ENCODE data around the gene PLCB1. TPM values are rescaled to one million over a fixed set of nuclear protein-coding genes. Genes with fewer than 3 reads are reported as not detected.

PLCB1 gene
- total and polyA plus RNA-seq, 7 experiments from 2014 or later = 0.56 to 17.6 (median 2.3) TPM

DNA sequence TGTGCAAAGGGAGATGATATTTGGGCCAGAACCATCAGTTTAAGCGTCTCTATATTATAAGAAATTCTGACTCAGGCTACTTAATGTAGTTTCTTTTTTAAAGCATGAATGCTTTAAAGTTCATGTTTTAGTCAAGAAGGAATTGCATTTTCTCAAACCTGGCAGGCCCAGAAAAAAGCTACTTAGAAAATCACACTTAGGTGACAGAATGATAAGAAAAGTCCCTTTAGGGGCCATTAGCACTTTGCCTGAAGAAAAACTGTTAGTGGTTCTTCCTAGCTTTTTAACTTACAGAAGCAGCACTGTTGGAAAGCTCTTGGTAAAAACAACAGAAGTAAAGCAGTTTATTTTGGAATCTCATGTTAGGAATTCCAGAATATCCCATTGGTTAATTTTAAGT is 387.8 kb downstream of the PLCB1 start:
- peaks cover 0 to 1% (median 0%) of the 10 kb centered on the region in 7 donors for H3K4me1 Mint-ChIP-seq
- ChIA-PET POLR2A (no interaction called here), CTCF (no interaction called here)
- H3K36me3 ChIP-seq (ENCODE audit: control insufficient read depth in 2 of 3, insufficient read depth in 3 of 3, low read length in 3 of 3) = no peaks in the 10 kb centered on the region
- H3K4me3 ChIP-seq (ENCODE audit: low read length) = no peak overlapping the region
- intact Hi-C loops (cut with micrococcal nuclease) = no loop called here
- DNase-seq (no peak), ATAC-seq (no peak)
- no peak overlapping the region for H3K27ac Mint-ChIP-seq
- no peak overlapping the region for H3K4me3 Mint-ChIP-seq
- no peaks in the 10 kb centered on the region for H3K36me3 Mint-ChIP-seq
- H3K27ac ChIP-seq (ENCODE audit: low read depth, low read length) = no peak overlapping the region
- H3K27me3 ChIP-seq (ENCODE audit: control insufficient read depth in 2 of 2, insufficient read depth in 2 of 2, low read length in 2 of 2) = no peaks in the 10 kb centered on the region
- H3K9me3 ChIP-seq (ENCODE audit: control insufficient read depth in 2 of 3, low read length in 3 of 3) = no peaks in the 10 kb centered on the region
- H3K27me3 Mint-ChIP-seq = peaks cover 0 to 4% (median 0%) of the 10 kb centered on the region in 5 donors
- H3K9me3 Mint-ChIP-seq = peaks cover 0 to 6% (median 0%) of the 10 kb centered on the region in 11 donors
- H3K4me1 ChIP-seq (ENCODE audit: control insufficient read depth in 2 of 2, insufficient read depth in 2 of 2, low read length in 2 of 2) = no peaks in the 10 kb centered on the region

- CTCF ChIA-PET = no interaction called here
- no peak overlapping the region for H3K27ac Mint-ChIP-seq
Observed at GRCh38 chr20:8522168-8522567, 390.1 kb downstream of the PLCB1 start.

GRCh38 chr20:8523684-8524083 is 391.6 kb downstream of the PLCB1 start:
- Histone ChIP-seq H3K27ac (ENCODE audit: low read depth, low read length) (no peak overlapping the region), H3K36me3 (ENCODE audit: control insufficient read depth in 2 of 3, insufficient read depth in 3 of 3, low read length in 3 of 3) (no peaks in the 10 kb centered on the region), H3K9me3 (ENCODE audit: control insufficient read depth in 2 of 3, low read length in 3 of 3) (no peaks in the 10 kb centered on the region), H3K4me1 (ENCODE audit: control insufficient read depth in 2 of 2, insufficient read depth in 2 of 2, low read length in 2 of 2) (no peaks in the 10 kb centered on the region), H3K4me3 (ENCODE audit: low read length) (no peak overlapping the region), H3K27me3 (ENCODE audit: control insufficient read depth in 2 of 2, insufficient read depth in 2 of 2, low read length in 2 of 2) (no peaks in the 10 kb centered on the region)
- no peaks in the 10 kb centered on the region for H3K36me3 Mint-ChIP-seq
- intact Hi-C loops (cut with micrococcal nuclease) = no loop called here
- ChIA-PET CTCF (no interaction called here), POLR2A (no interaction called here)
- no peaks in the 10 kb centered on the region for H3K4me1 Mint-ChIP-seq
- ATAC-seq (no peak), DNase-seq (no peak)
- H3K9me3 Mint-ChIP-seq = no peaks in the 10 kb centered on the region
- H3K27me3 Mint-ChIP-seq = no peaks in the 10 kb centered on the region
- no peak overlapping the region for H3K4me3 Mint-ChIP-seq
- no peak overlapping the region for H3K27ac Mint-ChIP-seq

More at GRCh38 chr20:8522168-8522567, 390.1 kb downstream of the PLCB1 start:
- DNase-seq (no peak), ATAC-seq (no peak)
- H3K4me3 Mint-ChIP-seq = no peak overlapping the region
- Histone ChIP-seq H3K27ac (ENCODE audit: low read depth, low read length) (no peak overlapping the region), H3K36me3 (ENCODE audit: control insufficient read depth in 2 of 3, insufficient read depth in 3 of 3, low read length in 3 of 3) (no peaks in the 10 kb centered on the region), H3K4me1 (ENCODE audit: control insufficient read depth in 2 of 2, insufficient read depth in 2 of 2, low read length in 2 of 2) (no peaks in the 10 kb centered on the region), H3K4me3 (ENCODE audit: low read length) (no peak overlapping the region), H3K27me3 (ENCODE audit: control insufficient read depth in 2 of 2, insufficient read depth in 2 of 2, low read length in 2 of 2) (no peaks in the 10 kb centered on the region), H3K9me3 (ENCODE audit: control insufficient read depth in 2 of 3, low read length in 3 of 3) (no peaks in the 10 kb centered on the region)
- POLR2A ChIA-PET = no interaction called here
- H3K4me1 Mint-ChIP-seq = no peaks in the 10 kb centered on the region
- H3K9me3 Mint-ChIP-seq = no peaks in the 10 kb centered on the region
- no peaks in the 10 kb centered on the region for H3K36me3 Mint-ChIP-seq
- intact Hi-C loops (cut with micrococcal nuclease) = no loop called here
- peaks cover 0 to under 1% (median 0%) of the 10 kb centered on the region in 5 donors for H3K27me3 Mint-ChIP-seq

DNA sequence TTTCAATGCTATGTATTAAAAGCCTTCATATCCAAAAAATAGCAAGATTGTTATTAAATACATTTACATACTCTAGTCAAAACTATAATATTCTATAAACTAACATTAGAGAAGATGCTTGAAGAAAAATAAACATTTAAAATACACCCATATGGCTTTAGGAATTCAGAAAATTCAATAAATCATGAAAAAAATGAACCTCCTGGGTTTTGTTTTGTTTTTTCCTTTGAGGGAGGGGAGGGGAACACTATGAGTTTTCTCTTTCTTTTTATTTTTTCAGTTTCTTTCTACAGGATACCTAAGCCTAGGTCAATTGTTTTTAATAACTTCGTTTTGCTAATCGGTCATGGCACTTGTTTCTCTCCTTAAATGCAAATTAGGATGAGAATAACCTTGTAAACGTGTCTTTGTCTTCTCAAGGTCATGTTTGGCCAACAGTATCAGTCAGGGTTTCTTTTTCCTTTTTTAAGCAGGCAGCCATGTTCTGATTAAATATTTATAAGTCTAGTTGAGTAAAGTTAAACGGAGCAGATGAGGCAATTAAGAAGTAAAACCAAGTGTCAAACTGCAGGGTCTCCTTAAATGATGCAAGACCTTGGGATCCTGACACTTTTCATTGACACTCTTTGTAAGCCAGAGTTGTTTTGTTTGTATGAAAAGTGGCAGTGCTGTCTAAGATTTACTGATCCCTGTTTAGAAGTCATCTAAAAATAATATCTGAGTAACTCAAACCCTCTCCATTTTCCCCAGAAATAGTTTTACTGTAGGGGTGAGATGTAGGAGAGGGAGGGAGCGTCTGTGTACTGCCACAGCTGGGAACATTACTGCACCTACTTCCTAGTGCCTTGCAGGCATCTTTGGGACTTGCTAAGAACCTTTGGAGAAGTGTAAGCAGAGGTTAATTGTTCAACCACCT is 392.3 kb downstream of the PLCB1 start:
- H3K27ac Mint-ChIP-seq = no peak overlapping the region
- H3K4me3 ChIP-seq (ENCODE audit: low read length) = no peak overlapping the region
- H3K27ac ChIP-seq (ENCODE audit: low read depth, low read length) = no peak overlapping the region
- H3K36me3 ChIP-seq (ENCODE audit: control insufficient read depth in 2 of 3, insufficient read depth in 3 of 3, low read length in 3 of 3) = no peaks in the 10 kb centered on the region
- DNase-seq (no peak), ATAC-seq (no peak)
- no peaks in the 10 kb centered on the region for H3K36me3 Mint-ChIP-seq
- intact Hi-C loops (cut with micrococcal nuclease) = no loop called here
- no peaks in the 10 kb centered on the region for H3K27me3 Mint-ChIP-seq
- no peaks in the 10 kb centered on the region for H3K9me3 ChIP-seq (ENCODE audit: control insufficient read depth in 2 of 3, low read length in 3 of 3)
- H3K27me3 ChIP-seq (ENCODE audit: control insufficient read depth in 2 of 2, insufficient read depth in 2 of 2, low read length in 2 of 2) = no peaks in the 10 kb centered on the region
- no peaks in the 10 kb centered on the region for H3K9me3 Mint-ChIP-seq
- CTCF ChIA-PET = no interaction called here
- H3K4me3 Mint-ChIP-seq = no peak overlapping the region
- no peaks in the 10 kb centered on the region for H3K4me1 ChIP-seq (ENCODE audit: control insufficient read depth in 2 of 2, insufficient read depth in 2 of 2, low read length in 2 of 2)
- POLR2A ChIA-PET = no interaction called here
- H3K4me1 Mint-ChIP-seq = no peaks in the 10 kb centered on the region

- ChIA-PET CTCF (no interaction called here), POLR2A (no interaction called here)
- ATAC-seq (no peak), DNase-seq (no peak)
- no peak overlapping the region for H3K4me3 Mint-ChIP-seq
- no peaks in the 10 kb centered on the region for H3K36me3 Mint-ChIP-seq
- no peaks in the 10 kb centered on the region for H3K9me3 Mint-ChIP-seq
- H3K9me3 ChIP-seq (ENCODE audit: control insufficient read depth in 2 of 3, low read length in 3 of 3) = no peaks in the 10 kb centered on the region
- no peak overlapping the region for H3K27ac ChIP-seq (ENCODE audit: low read depth, low read length)
- H3K4me1 Mint-ChIP-seq = no peaks in the 10 kb centered on the region
- H3K4me3 ChIP-seq (ENCODE audit: low read length) = no peak overlapping the region
- no peak overlapping the region for H3K27ac Mint-ChIP-seq
- no peaks in the 10 kb centered on the region for H3K36me3 ChIP-seq (ENCODE audit: control insufficient read depth in 2 of 3, insufficient read depth in 3 of 3, low read length in 3 of 3)
- intact Hi-C loops (cut with micrococcal nuclease) = no loop called here
- H3K4me1 ChIP-seq (ENCODE audit: control insufficient read depth in 2 of 2, insufficient read depth in 2 of 2, low read length in 2 of 2) = no peaks in the 10 kb centered on the region
- H3K27me3 ChIP-seq (ENCODE audit: control insufficient read depth in 2 of 2, insufficient read depth in 2 of 2, low read length in 2 of 2) = no peaks in the 10 kb centered on the region
- H3K27me3 Mint-ChIP-seq = no peaks in the 10 kb centered on the region
Observed at GRCh38 chr20:8525017-8525343, 392.9 kb downstream of the PLCB1 start.

- Histone ChIP-seq H3K36me3 (ENCODE audit: control insufficient read depth in 2 of 3, insufficient read depth in 3 of 3, low read length in 3 of 3) (no peaks in the 10 kb centered on the region), H3K27me3 (ENCODE audit: control insufficient read depth in 2 of 2, insufficient read depth in 2 of 2, low read length in 2 of 2) (no peaks in the 10 kb centered on the region), H3K27ac (ENCODE audit: low read depth, low read length) (no peak overlapping the region), H3K4me1 (ENCODE audit: control insufficient read depth in 2 of 2, insufficient read depth in 2 of 2, low read length in 2 of 2) (no peaks in the 10 kb centered on the region), H3K9me3 (ENCODE audit: control insufficient read depth in 2 of 3, low read length in 3 of 3) (no peaks in the 10 kb centered on the region), H3K4me3 (ENCODE audit: low read length) (no peak overlapping the region)
- no peak overlapping the region for H3K27ac Mint-ChIP-seq
- ATAC-seq (no peak), DNase-seq (no peak)
- no peaks in the 10 kb centered on the region for H3K4me1 Mint-ChIP-seq
- intact Hi-C loops (cut with micrococcal nuclease) = no loop called here
- ChIA-PET CTCF (no interaction called here), POLR2A (no interaction called here)
- no peaks in the 10 kb centered on the region for H3K27me3 Mint-ChIP-seq
- H3K4me3 Mint-ChIP-seq = no peak overlapping the region
- no peaks in the 10 kb centered on the region for H3K36me3 Mint-ChIP-seq
- no peaks in the 10 kb centered on the region for H3K9me3 Mint-ChIP-seq
Observed at GRCh38 chr20:8526610-8527009, 394.5 kb downstream of the PLCB1 start.

- intact Hi-C loops (cut with micrococcal nuclease) = no loop called here
- no peaks in the 10 kb centered on the region for H3K27me3 ChIP-seq (ENCODE audit: control insufficient read depth in 2 of 2, insufficient read depth in 2 of 2, low read length in 2 of 2)
- ChIA-PET CTCF (no interaction called here), POLR2A (no interaction called here)
- ATAC-seq (peak; percentile 60), DNase-seq (no peak)
- no peak overlapping the region for H3K4me3 Mint-ChIP-seq
- H3K4me1 Mint-ChIP-seq = no peaks in the 10 kb centered on the region
- H3K9me3 ChIP-seq (ENCODE audit: control insufficient read depth in 2 of 3, low read length in 3 of 3) = no peaks in the 10 kb centered on the region
- H3K4me1 ChIP-seq (ENCODE audit: control insufficient read depth in 2 of 2, insufficient read depth in 2 of 2, low read length in 2 of 2) = no peaks in the 10 kb centered on the region
- no peaks in the 10 kb centered on the region for H3K36me3 ChIP-seq (ENCODE audit: control insufficient read depth in 2 of 3, insufficient read depth in 3 of 3, low read length in 3 of 3)
- no peak overlapping the region for H3K27ac ChIP-seq (ENCODE audit: low read depth, low read length)
- no peaks in the 10 kb centered on the region for H3K36me3 Mint-ChIP-seq
- H3K27ac Mint-ChIP-seq = no peak overlapping the region
- H3K4me3 ChIP-seq (ENCODE audit: low read length) = no peak overlapping the region
- peaks cover 0 to 2% (median 0%) of the 10 kb centered on the region in 11 donors for H3K9me3 Mint-ChIP-seq
- H3K27me3 Mint-ChIP-seq = no peaks in the 10 kb centered on the region
Observed at GRCh38 chr20:8527998-8528723, 396.1 kb downstream of the PLCB1 start.
